Ovary (tissue), 9 donors: ENCODE results near the gene DYNLT4. TPM values are rescaled to one million over a fixed set of nuclear protein-coding genes. Genes with fewer than 3 reads are reported as not detected.

ENCODE experiments used
- DNase-seq, 5 donors: peaks; one replicate each; pipeline ENCODE4 v3.0.0-alpha.2; 2019 to 2020
- H3K27ac ChIP-seq, 2 donors: fragments of 200-600 bp; one replicate each; pipeline versions ENCODE4 v1.5.1 to v1.8.0; 2019 to 2022
- H3K27me3 ChIP-seq: fragments of 200-600 bp; one replicate; pipeline ENCODE4 v1.8.0; 2022
- H3K36me3 ChIP-seq: fragments of 200-600 bp; sonication (generic); one replicate; pipeline ENCODE4 v1.5.1; 2019
- H3K4me1 ChIP-seq: one replicate; pipeline ENCODE4 v1.8.1; 2013; ENCODE audit warnings: mild to moderate bottlenecking, moderate library complexity; ENCODE audit not compliant: insufficient read depth
- H3K4me3 ChIP-seq: fragments of 200-600 bp; sonication (generic); one replicate; pipeline ENCODE4 v1.5.1; 2017
- H3K9me3 ChIP-seq, 2 donors: fragments of 200-600 bp in 1 of 2; sonication (generic) in 1 of 2; one replicate each; pipeline versions ENCODE4 v1.5.1 to v1.8.1; 2013 to 2019; ENCODE audit warnings: mild to moderate bottlenecking in 1 of 2, moderate library complexity in 1 of 2
- EP300 ChIP-seq: sonication (generic); formaldehyde crosslinking; IDR thresholded peaks from one replicate; pipeline ENCODE4 v1.6.1; 2017; ENCODE audit warnings: antibody characterized with exemption
- POLR2A ChIP-seq: fragments of 450-650 bp; IDR thresholded peaks from one replicate; pipeline ENCODE4 v1.6.1; 2017; ENCODE audit warnings: antibody characterized with exemption, mild to moderate bottlenecking, moderate library complexity
- WGBS, 3 donors: extraction: QIAGEN DNeasy Blood & Tissue Kit in 1 of 3; methylation state at CpG; one replicate each; pipeline versions ENCODE4 v1.1.5 to v1.1.7; 2013 to 2017; 5-methylcytosine and 5-hydroxymethylcytosine counted together
- intact Hi-C, 4 donors: fragments of 100-400 bp; cut with DNase I; formaldehyde crosslinking; loops; one replicate each; pipeline versions ENCODE4 v1.11.0 to v1.15.1; 2022 to 2023
- polyA plus RNA-seq, 2 donors: library from polyadenylated mRNA; stranded (reverse); fragments of 200-250 nt in 1 of 2; fragments of 350-450 nt in 1 of 2; fragmentation: Illumina TruSeq in 1 of 2; extraction: RNeasy Lipid Tissue Mini Kit (QIAGEN cat#74804) in 1 of 2; gene quantifications; one replicate each; pipeline ENCODE4 v1.2.3, GENCODE V29; 2013 to 2014
- total RNA-seq, 7 donors: library from RNA; depleted of rRNA in 2 of 7; stranded (reverse); fragments of >200 nt in 2 of 7; fragmentation: NEBNext Ultra II Directional in 3 of 7; extraction: Animal tissue kit (Norgen Biotek cat#: 25700) in 3 of 7; gene quantifications; one replicate each; pipeline versions ENCODE4 v1.1.0 to v1.2.4, GENCODE V29; 2016 to 2023
- TF ChIP-seq, protein P1 (sequence below), 3 donors: fragments of 450-650 bp in 2 of 3; fragments of 200-600 bp in 1 of 3; IDR thresholded peaks; one replicate each; pipeline versions ENCODE4 v1.5.1 to v1.8.0; 2016 to 2022; ENCODE audit warnings: antibody characterized with exemption in 3 of 3, mild to moderate bottlenecking in 1 of 3
- donor health status: DM: no; HTN: no; CAD: no; lungs with moderate emphysema.
- donor health status: DM: no; HTN: no; CAD: no.
- donor health status: Bipolar disorder and iron deficiency.
- donor health status: DM: yes; HTN: yes; CAD: no.
- donor health status: DM: no; HTN: no; CAD: no.
- donor health status: DM: yes; HTN: yes; CAD: no.

The DYNLT4 gene
- total and polyA plus RNA-seq, 9 donors: 0.22 to 23.7 (median 0.74) TPM; not detected in 1

DNA sequence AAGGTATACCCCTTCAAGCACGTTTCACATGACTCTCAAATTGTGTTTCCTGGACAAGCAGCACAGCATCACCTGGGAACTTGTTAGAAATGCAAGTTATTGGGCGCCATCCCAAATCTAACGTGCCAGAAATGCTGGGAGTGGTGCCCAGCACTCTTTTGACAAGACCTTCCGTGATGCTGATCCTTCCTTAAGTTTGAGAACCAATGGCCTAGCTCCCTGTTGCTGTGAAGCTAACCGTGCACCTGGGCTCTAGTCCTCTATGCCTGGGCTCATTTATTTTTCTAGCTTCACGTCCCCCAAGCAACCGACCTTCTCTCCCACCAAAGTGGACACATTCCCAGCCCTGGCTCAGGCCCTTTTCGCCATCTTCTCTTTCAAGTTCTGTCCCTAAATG lies 23.5 kb downstream of the DYNLT4 start:
- H3K9me3 ChIP-seq: no peaks in the 10 kb centered on the region
- no peak for DNase-seq
- H3K36me3 ChIP-seq: no peaks in the 10 kb centered on the region
- TF ChIP-seq, protein P1, sequence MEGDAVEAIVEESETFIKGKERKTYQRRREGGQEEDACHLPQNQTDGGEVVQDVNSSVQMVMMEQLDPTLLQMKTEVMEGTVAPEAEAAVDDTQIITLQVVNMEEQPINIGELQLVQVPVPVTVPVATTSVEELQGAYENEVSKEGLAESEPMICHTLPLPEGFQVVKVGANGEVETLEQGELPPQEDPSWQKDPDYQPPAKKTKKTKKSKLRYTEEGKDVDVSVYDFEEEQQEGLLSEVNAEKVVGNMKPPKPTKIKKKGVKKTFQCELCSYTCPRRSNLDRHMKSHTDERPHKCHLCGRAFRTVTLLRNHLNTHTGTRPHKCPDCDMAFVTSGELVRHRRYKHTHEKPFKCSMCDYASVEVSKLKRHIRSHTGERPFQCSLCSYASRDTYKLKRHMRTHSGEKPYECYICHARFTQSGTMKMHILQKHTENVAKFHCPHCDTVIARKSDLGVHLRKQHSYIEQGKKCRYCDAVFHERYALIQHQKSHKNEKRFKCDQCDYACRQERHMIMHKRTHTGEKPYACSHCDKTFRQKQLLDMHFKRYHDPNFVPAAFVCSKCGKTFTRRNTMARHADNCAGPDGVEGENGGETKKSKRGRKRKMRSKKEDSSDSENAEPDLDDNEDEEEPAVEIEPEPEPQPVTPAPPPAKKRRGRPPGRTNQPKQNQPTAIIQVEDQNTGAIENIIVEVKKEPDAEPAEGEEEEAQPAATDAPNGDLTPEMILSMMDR (IDR thresholded peaks at IDR 0.05): no peak
- TF ChIP-seq POLR2A (no peak), EP300 (no peak)
- peak overlapping the region; percentile 36 to 55 for H3K27ac ChIP-seq
- peaks cover 5% of the 10 kb centered on the region for H3K4me1 ChIP-seq
- intact Hi-C loops: loop anchor here in 2 of 4 donors (10.0 kb wide), 2 partner anchors 49 to 51 kb away; partner anchors contain the start of genes KIF2C (in 1 of the 2) and RNU5D-1 (in 1 of the 2)
- peak overlapping the region; percentile 54 for H3K4me3 ChIP-seq
- no peaks in the 10 kb centered on the region for H3K27me3 ChIP-seq
- WGBS, 3 donors: 47 to 52% (median 47%) methylated on average over 8 of the region's 8 CpGs

DNA sequence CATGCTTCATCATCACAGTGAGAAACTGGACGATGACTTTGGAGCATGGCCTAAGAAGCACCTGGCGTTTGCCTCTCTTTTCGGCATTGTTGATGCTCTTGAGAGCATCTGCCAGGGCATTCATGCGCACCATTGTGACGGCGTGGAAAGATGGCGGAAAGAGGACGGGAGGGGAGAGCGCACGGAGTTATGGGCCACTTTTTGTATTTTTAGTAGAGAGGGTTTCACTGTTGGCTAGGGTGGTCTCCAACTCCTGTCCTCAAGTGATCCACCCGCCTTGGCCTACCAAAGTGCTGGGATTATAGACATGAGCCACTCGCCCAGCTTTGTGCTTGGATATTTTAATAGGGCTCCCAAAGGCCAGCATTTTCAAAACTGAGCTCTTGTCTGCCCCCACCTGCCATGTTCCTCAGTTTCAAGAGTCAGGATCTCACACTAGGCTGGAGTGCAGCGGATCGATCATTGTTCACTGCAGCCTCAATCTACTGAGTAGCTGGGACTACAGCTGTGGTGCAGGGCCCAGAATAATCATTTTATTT lies 26.5 kb downstream of the DYNLT4 start:
- H3K36me3 ChIP-seq: no peaks in the 10 kb centered on the region
- TF ChIP-seq EP300 (no peak), POLR2A (no peak)
- TF ChIP-seq, protein P1 (IDR thresholded peaks at IDR 0.05): no peak
- no peaks in the 10 kb centered on the region for H3K27me3 ChIP-seq
- 86 to 92% (median 87%) methylated on average over 14 of the region's 14 CpGs for WGBS, 3 donors
- no peak overlapping the region for H3K4me3 ChIP-seq
- no peak overlapping the region for H3K27ac ChIP-seq
- H3K4me1 ChIP-seq: peaks cover 9% of the 10 kb centered on the region
- intact Hi-C loops: loop anchor here in 2 of 4 donors (10.0 kb wide), 2 partner anchors 46 to 54 kb away; partner anchors contain the start of genes KIF2C (in 1 of the 2) and RNU5D-1 (in 1 of the 2)
- no peak for DNase-seq
- H3K9me3 ChIP-seq: no peaks in the 10 kb centered on the region

DNA sequence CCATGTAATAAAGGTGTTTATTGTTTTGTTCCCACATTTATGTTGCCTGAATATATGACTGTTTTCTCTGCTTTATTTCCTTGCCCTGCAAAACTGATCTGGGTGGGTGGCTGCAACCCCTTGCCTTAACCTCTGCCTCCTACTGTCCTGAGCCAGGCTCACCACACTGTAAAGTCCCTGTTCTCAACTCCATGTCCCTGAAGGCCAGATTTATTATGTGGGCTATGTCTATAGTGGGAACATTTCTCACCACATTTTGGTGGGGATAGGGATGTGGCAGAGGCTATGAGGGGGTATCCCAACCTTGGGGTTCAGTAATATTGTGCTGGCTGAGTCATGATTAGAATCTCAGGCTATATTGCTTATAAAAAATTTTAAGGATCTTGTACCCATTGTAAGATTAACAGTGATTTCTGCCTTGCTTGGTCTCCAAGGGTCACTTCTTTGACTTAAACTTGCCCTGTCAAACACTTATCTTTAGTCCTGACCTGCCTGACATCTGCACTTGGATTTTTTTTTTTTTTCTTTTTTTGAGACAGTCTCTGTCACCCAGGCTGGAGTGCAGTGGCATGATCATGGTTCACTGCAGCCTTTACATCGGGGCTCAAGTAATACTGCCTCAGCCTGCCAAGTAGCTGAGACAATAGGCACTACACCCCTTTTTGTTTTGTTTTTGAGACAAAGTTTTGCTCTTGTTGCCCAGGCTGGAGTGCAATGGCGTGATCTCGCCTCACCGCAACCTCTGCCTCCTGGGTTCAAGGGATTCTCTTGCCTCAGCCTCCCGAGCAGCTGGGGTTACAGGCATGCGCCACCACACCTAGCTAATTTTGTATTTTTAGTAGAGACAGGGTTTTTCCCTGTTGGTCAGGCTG lies 28.2 kb downstream of the DYNLT4 start:
- 93 to 98% (median 96%) methylated on average over 6 of the region's 6 CpGs for WGBS, 3 donors
- DNase-seq: no peak
- Histone ChIP-seq H3K27me3 (no peaks in the 10 kb centered on the region), H3K36me3 (no peaks in the 10 kb centered on the region), H3K27ac (no peak overlapping the region), H3K9me3 (no peaks in the 10 kb centered on the region), H3K4me3 (no peak overlapping the region), H3K4me1 (peaks cover 9% of the 10 kb centered on the region)
- intact Hi-C loops: no loop called here
- TF ChIP-seq, protein P1 (IDR thresholded peaks at IDR 0.05): no peak
- TF ChIP-seq EP300 (no peak), POLR2A (no peak)

DNA sequence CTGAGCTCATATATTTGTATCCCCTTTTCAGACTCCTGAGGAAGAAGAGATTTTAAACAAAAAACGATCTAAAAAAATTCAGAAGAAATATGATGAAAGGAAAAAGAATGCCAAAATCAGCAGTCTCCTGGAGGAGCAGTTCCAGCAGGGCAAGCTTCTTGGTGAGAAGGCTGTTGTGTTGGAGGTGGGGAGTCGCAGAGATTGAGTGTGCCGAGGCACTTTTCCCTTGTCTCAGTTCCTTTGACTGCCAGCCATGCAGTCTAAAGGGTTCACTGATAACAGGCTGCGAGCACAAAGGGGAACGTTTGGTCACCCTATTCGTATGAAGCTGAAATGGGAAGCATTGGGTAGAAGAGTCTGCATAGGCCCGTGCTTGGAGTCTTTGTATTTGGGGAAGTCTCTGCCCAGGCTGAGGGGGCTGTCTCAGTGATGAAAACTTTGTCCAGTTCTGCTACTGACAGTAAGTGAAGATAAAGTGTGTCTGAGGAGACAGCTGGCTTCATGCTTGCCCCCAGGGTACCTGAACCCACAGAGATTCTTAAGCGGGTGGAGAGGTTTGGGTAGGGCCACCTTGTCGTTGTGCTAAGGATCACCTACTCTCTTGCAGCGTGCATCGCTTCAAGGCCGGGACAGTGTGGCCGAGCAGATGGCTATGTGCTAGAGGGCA lies 29.0 kb downstream of the DYNLT4 start:
- DNase-seq: no peak
- Histone ChIP-seq H3K4me1 (peaks cover 5% of the 10 kb centered on the region), H3K27me3 (no peaks in the 10 kb centered on the region), H3K4me3 (no peak overlapping the region), H3K9me3 (no peaks in the 10 kb centered on the region), H3K36me3 (no peaks in the 10 kb centered on the region), H3K27ac (no peak overlapping the region)
- intact Hi-C loops: no loop called here
- 55 to 59% (median 57%) methylated on average over 13 of the region's 13 CpGs for WGBS, 3 donors
- no peak for TF ChIP-seq EP300
- TF ChIP-seq, protein P1 (IDR thresholded peaks at IDR 0.05): no peak
